ENCODE measurements around the gene MACROD2. TPM values are rescaled to one million over a fixed set of nuclear protein-coding genes. Genes with fewer than 3 reads are reported as not detected.

MACROD2 gene
- total and polyA plus RNA-seq, 2 experiments from 2014 or later, result 2.8 to 4.3 TPM

GRCh38 chr20:15927893-15928650 is 1932.8 kb downstream of the MACROD2 start:
- TF ChIP-seq STAT1 (IDR thresholded peaks at IDR 0.05; ENCODE audit: unreplicated experiment), result no peak
- TF ChIP-seq POLR2AphosphoS5 (IDR thresholded peaks at IDR 0.05; ENCODE audit: low read depth), result no peak
- TF ChIP-seq CTCF (conservative IDR thresholded peaks at IDR 0.05; ENCODE audit: low read depth in 2 of 2), result no peak
- TF ChIP-seq ZNF331 (CRISPR knock-in tag; IDR thresholded peaks at IDR 0.05; ENCODE audit: low read depth), result no peak
- no peak for TF ChIP-seq ZNF462 (CRISPR knock-in tag; IDR thresholded peaks at IDR 0.05)
- no peak for TF ChIP-seq EZH2phosphoT487 (IDR thresholded peaks at IDR 0.05; ENCODE audit: unreplicated experiment)
- no peak for TF ChIP-seq NANOG (IDR thresholded peaks at IDR 0.05; ENCODE audit: borderline replicate concordance)
- TF ChIP-seq CREB1 (CRISPR knock-in tag; IDR thresholded peaks at IDR 0.05; ENCODE audit: low read depth), result no peak
- no peak for TF ChIP-seq JUNB (IDR thresholded peaks at IDR 0.05; ENCODE audit: unreplicated experiment)
- TF ChIP-seq, protein P1, sequence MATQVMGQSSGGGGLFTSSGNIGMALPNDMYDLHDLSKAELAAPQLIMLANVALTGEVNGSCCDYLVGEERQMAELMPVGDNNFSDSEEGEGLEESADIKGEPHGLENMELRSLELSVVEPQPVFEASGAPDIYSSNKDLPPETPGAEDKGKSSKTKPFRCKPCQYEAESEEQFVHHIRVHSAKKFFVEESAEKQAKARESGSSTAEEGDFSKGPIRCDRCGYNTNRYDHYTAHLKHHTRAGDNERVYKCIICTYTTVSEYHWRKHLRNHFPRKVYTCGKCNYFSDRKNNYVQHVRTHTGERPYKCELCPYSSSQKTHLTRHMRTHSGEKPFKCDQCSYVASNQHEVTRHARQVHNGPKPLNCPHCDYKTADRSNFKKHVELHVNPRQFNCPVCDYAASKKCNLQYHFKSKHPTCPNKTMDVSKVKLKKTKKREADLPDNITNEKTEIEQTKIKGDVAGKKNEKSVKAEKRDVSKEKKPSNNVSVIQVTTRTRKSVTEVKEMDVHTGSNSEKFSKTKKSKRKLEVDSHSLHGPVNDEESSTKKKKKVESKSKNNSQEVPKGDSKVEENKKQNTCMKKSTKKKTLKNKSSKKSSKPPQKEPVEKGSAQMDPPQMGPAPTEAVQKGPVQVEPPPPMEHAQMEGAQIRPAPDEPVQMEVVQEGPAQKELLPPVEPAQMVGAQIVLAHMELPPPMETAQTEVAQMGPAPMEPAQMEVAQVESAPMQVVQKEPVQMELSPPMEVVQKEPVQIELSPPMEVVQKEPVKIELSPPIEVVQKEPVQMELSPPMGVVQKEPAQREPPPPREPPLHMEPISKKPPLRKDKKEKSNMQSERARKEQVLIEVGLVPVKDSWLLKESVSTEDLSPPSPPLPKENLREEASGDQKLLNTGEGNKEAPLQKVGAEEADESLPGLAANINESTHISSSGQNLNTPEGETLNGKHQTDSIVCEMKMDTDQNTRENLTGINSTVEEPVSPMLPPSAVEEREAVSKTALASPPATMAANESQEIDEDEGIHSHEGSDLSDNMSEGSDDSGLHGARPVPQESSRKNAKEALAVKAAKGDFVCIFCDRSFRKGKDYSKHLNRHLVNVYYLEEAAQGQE (IDR thresholded peaks at IDR 0.05; ENCODE audit: unreplicated experiment), result no peak
- TF ChIP-seq, protein P2, sequence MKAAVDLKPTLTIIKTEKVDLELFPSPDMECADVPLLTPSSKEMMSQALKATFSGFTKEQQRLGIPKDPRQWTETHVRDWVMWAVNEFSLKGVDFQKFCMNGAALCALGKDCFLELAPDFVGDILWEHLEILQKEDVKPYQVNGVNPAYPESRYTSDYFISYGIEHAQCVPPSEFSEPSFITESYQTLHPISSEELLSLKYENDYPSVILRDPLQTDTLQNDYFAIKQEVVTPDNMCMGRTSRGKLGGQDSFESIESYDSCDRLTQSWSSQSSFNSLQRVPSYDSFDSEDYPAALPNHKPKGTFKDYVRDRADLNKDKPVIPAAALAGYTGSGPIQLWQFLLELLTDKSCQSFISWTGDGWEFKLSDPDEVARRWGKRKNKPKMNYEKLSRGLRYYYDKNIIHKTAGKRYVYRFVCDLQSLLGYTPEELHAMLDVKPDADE (IDR thresholded peaks at IDR 0.05), result no peak
- TF ChIP-seq EZH2 (IDR thresholded peaks at IDR 0.05; ENCODE audit: low read depth, unreplicated experiment), result no peak
- no peak for TF ChIP-seq ZNF114 (CRISPR knock-in tag; IDR thresholded peaks at IDR 0.05)
- no peaks in the 10 kb centered on the region for H3K27me3 Mint-ChIP-seq (ENCODE audit: insufficient read depth, low read depth, poor library complexity)
- no peaks in the 10 kb centered on the region for H3K36me3 Mint-ChIP-seq (ENCODE audit: low read depth)
- ATAC-seq (no peak), DNase-seq (ENCODE audit: low spot score) (no peak)
- H4K20me1 ChIP-seq (replicated peaks; ENCODE audit: insufficient read depth), result no peaks in the 10 kb centered on the region
- H2AFZ ChIP-seq, result no peak overlapping the region
- H3K27me3 ChIP-seq (ENCODE audit: insufficient read depth), result no peaks in the 10 kb centered on the region
- no peak overlapping the region for H3K4me3 ChIP-seq
- no peak overlapping the region for H3K4me2 ChIP-seq
- H3K4me1 ChIP-seq (ENCODE audit: insufficient read depth), result no peaks in the 10 kb centered on the region
- H3K9me3 Mint-ChIP-seq, result no peaks in the 10 kb centered on the region; the same call in 2 of the 3 replicates
- 0 out of 2 replicates have a peak, but pooled peaks cover 3% of the 10 kb centered on the region for H3K9me2 ChIP-seq (ENCODE audit: insufficient read depth)
- H3K27ac Mint-ChIP-seq, result no peak overlapping the region
- no peaks in the 10 kb centered on the region for H3K79me2 ChIP-seq (replicated peaks; ENCODE audit: insufficient read depth)
- no peak overlapping the region for H3K27ac ChIP-seq (ENCODE audit: low read depth)
- H3K36me3 ChIP-seq (ENCODE audit: insufficient read depth), result no peaks in the 10 kb centered on the region
- no peak overlapping the region for H3K4me3 Mint-ChIP-seq
- no peaks in the 10 kb centered on the region for H3F3A ChIP-seq (replicated peaks; ENCODE audit: low read depth)
- no peaks in the 10 kb centered on the region for H3K4me1 Mint-ChIP-seq

Data from GM23338 (cell line).